Measurements from ENCODE around the gene SRGAP2C.
"Not testable (repeated sequence)": the region's sequence is repeated elsewhere in the genome, so short reads cannot be mapped to it uniquely, and the experiment has no call there.

GRCh38 chr1:121140393-121140792, 44.4 kb upstream of the SRGAP2C start:
- TF ChIP-seq CTCF (IDR thresholded peaks at IDR 0.05); POLR2A (IDR thresholded peaks at IDR 0.05; ENCODE audit: low read depth); POLR2AphosphoS5 (IDR thresholded peaks at IDR 0.05); EP300 (IDR thresholded peaks at IDR 0.05): not testable (repeated sequence)

Data from esophagus muscularis mucosa (tissue), 4 donors.